NCI-H2196 (cell line): ENCODE measurements around the gene SPG7.
"Not testable (repeated sequence)": the region's sequence is repeated elsewhere in the genome, so short reads cannot be mapped to it uniquely, and the experiment has no call there.

ENCODE experiments used
- DNase-seq: peaks from one replicate; lab custom pipeline; 2025; ENCODE audit not compliant: unreplicated experiment; lab: John Stamatoyannopoulos, UW

The SPG7 gene

GRCh38 chr16:89561142-89561883, 53.1 kb downstream of the SPG7 start:
- no peak for DNase-seq

- DNase-seq: no peak
Measured at GRCh38 chr16:89561884-89562599, 53.8 kb downstream of the SPG7 start.

DNA sequence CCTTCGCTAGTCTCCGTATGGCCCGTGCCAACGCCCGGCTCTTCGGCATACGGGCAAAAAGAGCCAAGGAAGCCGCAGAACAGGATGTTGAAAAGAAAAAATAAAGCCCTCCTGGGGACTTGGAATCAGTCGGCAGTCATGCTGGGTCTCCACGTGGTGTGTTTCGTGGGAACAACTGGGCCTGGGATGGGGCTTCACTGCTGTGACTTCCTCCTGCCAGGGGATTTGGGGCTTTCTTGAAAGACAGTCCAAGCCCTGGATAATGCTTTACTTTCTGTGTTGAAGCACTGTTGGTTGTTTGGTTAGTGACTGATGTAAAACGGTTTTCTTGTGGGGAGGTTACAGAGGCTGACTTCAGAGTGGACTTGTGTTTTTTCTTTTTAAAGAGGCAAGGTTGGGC, 54.7 kb downstream of the SPG7 start:
- no peak for DNase-seq

GRCh38 chr16:89563639-89564392, 55.6 kb downstream of the SPG7 start:
- no peak for DNase-seq

DNA sequence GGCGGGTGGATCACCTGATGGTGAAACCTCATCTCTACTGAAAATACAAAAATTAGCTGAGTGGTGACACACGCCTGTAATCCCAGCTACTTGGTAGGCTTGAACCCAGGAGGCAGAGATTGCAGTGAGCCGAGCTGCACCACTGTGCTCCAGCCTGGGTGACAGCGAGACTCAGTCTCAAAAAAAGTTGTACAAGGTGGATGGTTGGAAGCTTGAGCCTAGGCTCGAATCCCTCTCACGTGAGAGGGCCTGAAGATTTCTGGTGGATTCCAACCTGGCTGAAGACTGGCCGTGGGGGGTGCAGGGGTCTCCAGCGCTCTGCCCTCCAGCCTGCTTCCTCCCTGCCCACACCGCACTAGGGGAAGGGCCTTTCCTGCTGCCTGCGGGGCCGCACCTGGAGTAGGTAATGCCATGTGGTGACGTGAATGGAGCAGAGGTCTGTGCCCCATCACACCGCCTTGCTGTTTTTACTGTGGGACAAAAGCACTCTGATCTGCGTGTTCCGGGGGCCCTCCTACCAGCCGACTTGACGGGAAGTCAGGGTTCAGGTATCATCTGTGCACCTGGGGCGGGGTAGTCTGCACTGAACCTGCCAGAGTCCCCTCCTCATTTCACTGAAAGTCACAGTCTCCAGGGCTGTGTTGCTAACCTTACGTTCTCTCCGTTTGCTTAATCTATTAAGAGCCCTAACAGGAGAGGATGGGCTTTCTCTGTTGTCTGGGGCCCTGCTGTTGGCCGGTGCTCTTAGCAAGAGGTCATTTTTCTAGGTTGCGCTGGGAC, 56.5 kb downstream of the SPG7 start:
- DNase-seq: no peak

DNA sequence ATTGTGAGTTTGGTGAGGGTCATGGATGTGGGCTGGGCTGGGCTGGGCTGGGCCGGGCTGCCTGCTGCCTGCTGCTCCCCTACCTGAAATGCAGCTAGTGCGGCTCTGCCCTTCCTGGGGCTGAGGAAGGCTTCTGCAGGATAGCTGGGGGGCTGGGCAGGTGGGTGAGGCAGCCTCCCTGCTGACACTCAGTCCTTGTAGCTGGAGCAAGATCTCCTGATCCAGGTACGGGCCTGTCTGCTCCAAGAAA, 57.0 kb downstream of the SPG7 start:
- DNase-seq: no peak

- no peak for DNase-seq
Measured at GRCh38 chr16:89565506-89566372, 57.5 kb downstream of the SPG7 start.

- DNase-seq: no peak
Measured at GRCh38 chr16:89567656-89568594, 59.7 kb downstream of the SPG7 start.

DNA sequence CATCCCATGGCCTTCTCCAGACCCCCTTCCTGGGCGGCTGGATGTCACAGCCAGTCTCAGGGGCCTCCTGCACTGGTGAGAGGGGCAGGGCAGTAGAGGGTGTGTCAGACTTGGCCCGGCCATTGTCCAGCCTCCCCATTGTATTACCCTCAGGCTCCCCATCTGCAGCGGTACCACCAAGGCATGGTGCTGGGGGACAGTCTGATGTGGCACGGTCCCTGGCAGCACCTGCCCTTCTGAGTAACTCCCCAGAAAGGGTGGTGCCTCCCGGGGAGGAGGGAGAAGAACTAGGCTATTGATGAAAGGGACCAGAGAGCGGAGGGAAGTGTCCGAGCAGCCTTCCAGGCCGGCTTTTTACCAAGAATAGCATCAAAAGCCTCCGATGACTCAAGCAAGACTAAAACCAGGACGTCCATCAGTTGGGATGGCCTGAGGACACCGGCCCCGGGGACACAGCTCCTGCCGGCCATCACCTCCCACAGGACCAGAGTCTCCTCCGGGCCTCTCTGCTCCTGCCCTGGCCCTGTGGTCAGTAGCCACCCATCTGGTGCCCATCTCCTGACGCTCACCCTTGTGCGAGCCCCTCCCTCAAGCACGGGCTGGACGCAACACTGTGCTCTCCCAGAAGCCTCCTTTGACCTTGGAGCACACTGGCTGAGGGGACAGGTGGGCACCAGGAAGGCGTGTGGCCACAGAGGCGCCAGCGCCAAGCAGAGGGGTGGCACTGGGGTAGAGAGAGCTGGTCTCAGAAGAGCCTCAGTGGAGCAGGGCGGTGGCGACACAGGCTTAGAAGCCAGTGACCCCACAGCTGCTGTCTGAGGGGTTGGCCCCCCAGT, 61.5 kb downstream of the SPG7 start:
- DNase-seq: no peak

DNA sequence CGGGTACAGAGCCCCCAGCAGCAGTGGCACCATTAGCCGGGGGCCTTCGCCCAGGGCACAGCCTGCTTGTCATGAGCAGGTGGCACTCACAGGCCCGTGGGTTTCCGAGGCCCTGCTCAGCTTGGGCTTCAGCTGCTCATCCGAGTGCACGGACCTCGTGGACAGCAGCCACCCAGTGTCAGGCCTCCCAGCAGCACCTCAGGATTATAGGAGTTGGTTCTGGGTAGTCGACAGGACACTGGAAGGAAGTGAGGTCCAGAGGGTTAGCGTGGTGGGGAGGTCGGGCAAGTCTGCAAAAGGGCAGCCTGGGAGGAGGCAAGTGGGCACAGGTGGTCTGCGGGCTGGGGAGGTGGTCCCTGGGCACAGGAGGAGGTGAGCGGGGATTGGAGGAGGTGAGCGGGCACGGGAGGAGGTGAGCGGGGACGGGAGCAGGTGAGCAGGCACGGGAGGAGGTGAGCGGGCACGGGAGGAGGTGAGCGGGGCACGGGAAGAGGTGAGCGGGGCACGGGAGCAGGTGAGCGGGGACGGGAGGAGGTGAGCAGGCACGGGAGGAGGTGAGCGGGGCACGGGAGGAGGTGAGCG, 62.2 kb downstream of the SPG7 start:
- no peak for DNase-seq

DNA sequence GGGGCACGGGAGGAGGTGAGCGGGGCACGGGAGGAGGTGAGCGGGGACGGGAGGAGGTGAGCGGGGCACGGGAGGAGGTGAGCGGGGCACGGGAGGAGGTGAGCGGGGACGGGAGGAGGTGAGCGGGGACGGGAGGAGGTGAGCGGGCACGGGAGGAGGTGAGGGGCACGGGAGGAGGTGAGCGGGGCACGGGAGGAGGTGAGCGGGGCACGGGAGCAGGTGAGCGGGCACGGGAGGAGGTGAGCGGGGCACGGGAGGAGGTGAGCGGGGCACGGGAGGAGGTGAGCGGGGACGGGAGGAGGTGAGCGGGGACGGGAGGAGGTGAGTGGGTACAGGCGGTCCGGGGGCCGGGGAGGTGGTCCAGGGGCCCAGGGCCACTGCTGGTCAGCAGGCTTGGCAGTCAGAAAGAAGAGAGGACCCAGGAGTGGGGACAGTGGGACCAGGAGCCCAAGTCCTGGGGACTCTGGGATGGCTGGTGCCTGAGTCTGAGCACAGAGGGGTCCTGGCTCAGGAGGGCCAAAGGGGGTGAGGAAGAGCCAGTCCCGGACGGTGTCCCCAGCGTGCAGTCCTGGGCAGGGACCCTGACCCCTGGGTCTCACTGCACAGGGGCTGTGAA, 62.9 kb downstream of the SPG7 start:
- DNase-seq: not testable (repeated sequence)

GRCh38 chr16:89571636-89572035, 63.4 kb downstream of the SPG7 start:
- DNase-seq: no peak

DNA sequence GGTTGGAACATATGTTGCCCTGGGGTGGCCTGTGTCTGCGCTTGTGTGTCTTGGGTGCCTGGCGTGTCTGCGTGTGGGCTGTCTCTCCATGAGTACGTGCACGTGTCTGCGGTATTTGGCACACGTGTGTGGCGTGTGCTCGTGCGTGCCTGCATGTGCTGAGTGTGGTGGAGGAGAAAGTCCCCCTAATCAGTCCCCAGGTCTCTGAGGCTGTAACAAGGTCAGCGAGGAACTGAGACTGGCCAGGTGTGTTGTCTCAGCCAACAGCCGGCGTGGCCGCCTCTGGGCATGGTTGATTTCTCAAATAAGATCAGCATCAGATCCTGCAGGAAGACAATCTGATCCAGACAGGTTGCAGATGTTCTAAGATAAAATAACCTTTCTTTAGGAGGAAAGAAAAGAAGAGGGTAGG, 63.9 kb downstream of the SPG7 start:
- DNase-seq: no peak

- no peak for DNase-seq
Measured at GRCh38 chr16:89572485-89573205, 64.4 kb downstream of the SPG7 start.

- DNase-seq: no peak
Measured at GRCh38 chr16:89573826-89574680, 65.8 kb downstream of the SPG7 start.

GRCh38 chr16:89574681-89575246, 66.6 kb downstream of the SPG7 start:
- DNase-seq: no peak
